Caco-2 (cell line): ENCODE measurements around the gene MLH3. TPM values are rescaled to one million over a fixed set of nuclear protein-coding genes. Genes with fewer than 3 reads are reported as not detected.

ENCODE experiments used
- BruUV-seq: library from RNA; stranded (reverse); fragments of 400-500 nt; replicated peaks from 2 replicates; lab custom pipeline; 2021; lab: Mats Ljungman, UMichigan
- CTCF ChIA-PET: fragments of 300-600 bp; sonication (Branson Sonifier 250); formaldehyde crosslinking; loops from one replicate; lab custom pipeline; 2022; ENCODE audit warnings: antibody characterized with exemption; lab: Charles Lee
- POLR2A ChIA-PET: fragments of 300-600 bp; sonication (Branson Sonifier 250); formaldehyde crosslinking; loops from one replicate; lab custom pipeline; 2022; ENCODE audit warnings: antibody characterized with exemption; lab: Charles Lee
- DNase-seq, 2 experiments: peaks; one replicate each; pipeline versions ENCODE4 v3.0.0 to v3.0.0-alpha.2; 2020 to 2022
- H3K27me3 ChIP-seq: replicated peaks from 2 replicates; pipeline ENCODE4 v1.6.0; 2011; ENCODE audit warnings: low read length; ENCODE audit not compliant: control insufficient read depth, insufficient read depth
- H3K36me3 ChIP-seq: 2 replicates; pipeline ENCODE4 v1.5.1; 2011; ENCODE audit warnings: low read length; ENCODE audit not compliant: control insufficient read depth, insufficient read depth
- H3K4me1 ChIP-seq: fragments of 250-450 bp; sonication (Bioruptor Pico); 2 replicates; pipeline ENCODE4 v1.5.1; 2020; ENCODE audit warnings: mild to moderate bottlenecking
- H3K4me3 ChIP-seq: 2 replicates; pipeline ENCODE4 v1.5.1; 2011; ENCODE audit warnings: low read depth, mild to moderate bottlenecking, control low read depth, low read length
- H3K9me3 ChIP-seq: fragments of 250-450 bp; sonication (Bioruptor Pico); 2 replicates; pipeline ENCODE4 v1.5.1; 2020; ENCODE audit warnings: mild to moderate bottlenecking, moderate library complexity
- H3K27ac Mint-ChIP-seq: one replicate; pipeline ENCODE4 v1.8.0; 2022; ENCODE audit warnings: mixed read lengths; ENCODE audit not compliant: unreplicated experiment
- H3K27me3 Mint-ChIP-seq: one replicate; pipeline ENCODE4 v1.8.0; 2022; ENCODE audit warnings: mixed read lengths; ENCODE audit not compliant: insufficient read depth, unreplicated experiment
- H3K36me3 Mint-ChIP-seq: one replicate; pipeline ENCODE4 v1.8.0; 2022; ENCODE audit warnings: mild to moderate bottlenecking, mixed read lengths; ENCODE audit not compliant: insufficient read depth, unreplicated experiment
- H3K4me1 Mint-ChIP-seq: one replicate; pipeline ENCODE4 v1.8.0; 2022; ENCODE audit warnings: low read depth, mixed read lengths; ENCODE audit not compliant: unreplicated experiment
- H3K4me3 Mint-ChIP-seq: one replicate; pipeline ENCODE4 v1.8.0; 2022; ENCODE audit warnings: mild to moderate bottlenecking, moderate library complexity, mixed read lengths; ENCODE audit not compliant: unreplicated experiment
- H3K9me3 Mint-ChIP-seq: one replicate; pipeline ENCODE4 v1.8.0; 2022; ENCODE audit warnings: mixed read lengths; ENCODE audit not compliant: unreplicated experiment
- intact Hi-C: fragments of 100-400 bp; cut with micrococcal nuclease; formaldehyde crosslinking; loops from one replicate; pipeline ENCODE4 v1.10.0; 2022; ENCODE audit not compliant: unreplicated experiment
- total RNA-seq: library from RNA; stranded (reverse); gene quantifications from 2 replicates; pipeline ENCODE4 v1.2.3, GENCODE V29; 2022
- TF ChIP-seq, protein P1 (sequence below), 2 experiments: fragments of 200-600 bp in 1 of 2; IDR thresholded peaks; 1 replicate in 1 of 2; 2 replicates in 1 of 2; pipeline versions ENCODE4 v1.5.1 to v1.8.0; 2011 to 2022; ENCODE audit warnings: antibody characterized with exemption in 1 of 2, control low read depth in 1 of 2, inconsistent platforms in 1 of 2, low read depth in 1 of 2, low read length in 1 of 2, mild to moderate bottlenecking in 1 of 2, moderate library complexity in 1 of 2; ENCODE audit not compliant: insufficient read depth in 1 of 2, severe bottlenecking in 1 of 2, unreplicated experiment in 1 of 2

Gene MLH3
- total RNA-seq, 1 experiment from 2014 or later = 24.5 TPM

DNA sequence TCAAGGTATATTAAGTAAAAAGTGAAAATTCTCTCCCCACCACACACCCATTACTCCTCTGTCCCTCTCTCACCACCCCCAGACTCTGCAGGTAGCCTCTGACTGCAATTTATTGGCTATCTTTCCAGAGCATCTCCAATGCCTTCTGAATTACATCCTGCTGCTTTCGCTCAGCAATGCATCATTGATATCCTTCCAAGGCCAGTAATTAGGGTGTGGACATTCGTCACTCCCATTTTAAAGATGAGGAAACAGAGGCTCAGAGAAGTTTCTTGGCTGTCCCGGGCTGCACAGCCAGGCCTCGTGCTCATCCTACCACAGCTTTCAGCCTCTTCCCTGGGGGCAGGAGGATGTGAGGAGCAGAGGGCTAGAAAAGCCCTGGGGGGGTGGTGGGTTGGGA, 72.2 kb downstream of the MLH3 start:
- Histone ChIP-seq H3K4me3 (no peak overlapping the region), H3K27me3 (no peaks in the 10 kb centered on the region), H3K4me1 (peaks cover 31% of the 10 kb centered on the region), H3K9me3 (no peaks in the 10 kb centered on the region), H3K36me3 (no peaks in the 10 kb centered on the region)
- no TSS peak for BruUV-seq
- peaks cover 12% of the 10 kb centered on the region for H3K4me1 Mint-ChIP-seq
- TF ChIP-seq, protein P1, sequence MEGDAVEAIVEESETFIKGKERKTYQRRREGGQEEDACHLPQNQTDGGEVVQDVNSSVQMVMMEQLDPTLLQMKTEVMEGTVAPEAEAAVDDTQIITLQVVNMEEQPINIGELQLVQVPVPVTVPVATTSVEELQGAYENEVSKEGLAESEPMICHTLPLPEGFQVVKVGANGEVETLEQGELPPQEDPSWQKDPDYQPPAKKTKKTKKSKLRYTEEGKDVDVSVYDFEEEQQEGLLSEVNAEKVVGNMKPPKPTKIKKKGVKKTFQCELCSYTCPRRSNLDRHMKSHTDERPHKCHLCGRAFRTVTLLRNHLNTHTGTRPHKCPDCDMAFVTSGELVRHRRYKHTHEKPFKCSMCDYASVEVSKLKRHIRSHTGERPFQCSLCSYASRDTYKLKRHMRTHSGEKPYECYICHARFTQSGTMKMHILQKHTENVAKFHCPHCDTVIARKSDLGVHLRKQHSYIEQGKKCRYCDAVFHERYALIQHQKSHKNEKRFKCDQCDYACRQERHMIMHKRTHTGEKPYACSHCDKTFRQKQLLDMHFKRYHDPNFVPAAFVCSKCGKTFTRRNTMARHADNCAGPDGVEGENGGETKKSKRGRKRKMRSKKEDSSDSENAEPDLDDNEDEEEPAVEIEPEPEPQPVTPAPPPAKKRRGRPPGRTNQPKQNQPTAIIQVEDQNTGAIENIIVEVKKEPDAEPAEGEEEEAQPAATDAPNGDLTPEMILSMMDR (IDR thresholded peaks at IDR 0.05; ENCODE audit: insufficient read depth in 1 of 2, low read depth in 1 of 2, low read length in 1 of 2, severe bottlenecking in 1 of 2, unreplicated experiment in 1 of 2) = no peak
- H3K9me3 Mint-ChIP-seq = no peaks in the 10 kb centered on the region
- H3K4me3 Mint-ChIP-seq = no peak overlapping the region
- H3K36me3 Mint-ChIP-seq = no peaks in the 10 kb centered on the region
- no peak overlapping the region for H3K27ac Mint-ChIP-seq
- no peaks in the 10 kb centered on the region for H3K27me3 Mint-ChIP-seq
- POLR2A ChIA-PET = no interaction called here
- intact Hi-C loops = no loop called here
- CTCF ChIA-PET = interaction anchor here (1.0 kb wide), 1 partner anchor 8 kb away, joined by 4 read pairs; no protein-coding TSS in a partner anchor
- DNase-seq = no peak

DNA sequence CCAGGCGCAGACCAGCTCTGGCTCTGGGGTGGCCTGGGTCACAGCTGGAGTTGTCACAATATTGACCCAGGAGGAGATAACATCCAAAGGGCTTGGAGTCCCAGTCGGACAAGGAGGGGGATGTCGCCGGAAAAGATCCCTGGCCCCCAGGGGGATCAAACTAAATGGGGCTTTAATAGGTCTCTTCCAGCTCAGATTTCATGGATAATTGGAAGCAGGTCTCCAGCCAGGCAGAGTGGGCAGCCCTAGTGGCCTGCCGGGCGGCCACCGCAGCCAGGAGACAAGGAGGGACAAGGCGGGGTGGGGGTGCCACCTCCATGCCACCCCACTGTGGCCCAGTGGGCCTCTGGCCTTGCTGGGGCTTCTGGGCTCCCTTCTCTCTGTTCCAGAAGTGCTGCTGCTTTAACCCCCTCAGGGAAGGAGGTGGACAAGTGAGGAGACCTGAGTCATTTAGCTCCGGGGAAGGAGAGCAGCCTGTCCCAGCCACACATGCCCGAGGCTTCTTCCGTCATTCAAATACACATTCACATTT, 72.8 kb downstream of the MLH3 start:
- intact Hi-C loops = no loop called here
- POLR2A ChIA-PET = no interaction called here
- H3K9me3 Mint-ChIP-seq = no peaks in the 10 kb centered on the region
- no TSS peak for BruUV-seq
- no peak for DNase-seq
- no peaks in the 10 kb centered on the region for H3K27me3 ChIP-seq
- H3K4me1 Mint-ChIP-seq = peaks cover 15% of the 10 kb centered on the region
- TF ChIP-seq, protein P1 (IDR thresholded peaks at IDR 0.05; ENCODE audit: insufficient read depth in 1 of 2, low read depth in 1 of 2, low read length in 1 of 2, severe bottlenecking in 1 of 2, unreplicated experiment in 1 of 2) = no peak
- H3K36me3 Mint-ChIP-seq = no peaks in the 10 kb centered on the region
- no peak overlapping the region for H3K4me3 Mint-ChIP-seq
- H3K36me3 ChIP-seq = no peaks in the 10 kb centered on the region
- no peak overlapping the region for H3K4me3 ChIP-seq
- no peaks in the 10 kb centered on the region for H3K27me3 Mint-ChIP-seq
- H3K27ac Mint-ChIP-seq = no peak overlapping the region
- CTCF ChIA-PET = no interaction called here
- peaks cover 36% of the 10 kb centered on the region for H3K4me1 ChIP-seq
- H3K9me3 ChIP-seq = no peaks in the 10 kb centered on the region

DNA sequence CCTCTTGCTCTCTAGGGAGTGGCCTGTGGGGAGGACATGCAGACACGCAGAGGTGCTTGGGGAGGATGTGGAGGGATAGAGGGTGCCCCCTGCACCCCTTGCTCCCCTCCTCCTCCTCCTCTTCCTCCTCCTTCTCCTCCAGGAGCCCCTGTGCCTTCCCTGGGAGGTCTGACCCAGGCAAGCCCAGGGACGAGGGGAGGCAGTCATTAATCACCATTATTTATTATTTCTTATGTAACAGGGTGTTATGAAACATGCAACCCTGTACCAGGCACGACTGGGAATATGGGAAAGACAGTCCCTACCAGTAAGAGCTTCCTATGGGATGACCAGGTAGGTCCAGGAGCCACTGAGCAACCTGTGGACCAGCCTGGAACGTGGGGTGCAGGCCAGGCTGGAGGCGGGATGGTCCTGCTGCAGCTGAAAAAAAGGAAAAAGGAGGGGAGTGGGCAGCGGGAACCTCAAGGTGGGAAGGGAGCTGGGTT, 73.3 kb downstream of the MLH3 start:
- ChIA-PET POLR2A (no interaction called here), CTCF (no interaction called here)
- Mint-ChIP-seq H3K27ac (no peak overlapping the region), H3K36me3 (no peaks in the 10 kb centered on the region), H3K4me3 (no peak overlapping the region), H3K4me1 (peaks cover 15% of the 10 kb centered on the region), H3K27me3 (no peaks in the 10 kb centered on the region), H3K9me3 (no peaks in the 10 kb centered on the region)
- Histone ChIP-seq H3K9me3 (no peaks in the 10 kb centered on the region), H3K4me1 (peaks cover 42% of the 10 kb centered on the region), H3K36me3 (no peaks in the 10 kb centered on the region), H3K27me3 (no peaks in the 10 kb centered on the region), H3K4me3 (no peak overlapping the region)
- intact Hi-C loops = no loop called here
- TF ChIP-seq, protein P1 (IDR thresholded peaks at IDR 0.05; ENCODE audit: insufficient read depth in 1 of 2, low read depth in 1 of 2, low read length in 1 of 2, severe bottlenecking in 1 of 2, unreplicated experiment in 1 of 2) = no peak
- DNase-seq = no peak
- no TSS peak for BruUV-seq
